Measurements from ENCODE around the gene EGF.

EGF gene

GRCh38 chr4:109887071-109887470 lies 25.6 kb upstream of the EGF start:
- TF ChIP-seq GATA2 (IDR thresholded peaks at IDR 0.05; ENCODE audit: low read depth, low read length) (no peak), GATA3 (IDR thresholded peaks at IDR 0.05; ENCODE audit: low read depth, low read length) (no peak)

GRCh38 chr4:109890076-109890475 lies 22.6 kb upstream of the EGF start:
- TF ChIP-seq GATA3 (IDR thresholded peaks at IDR 0.05; ENCODE audit: low read depth, low read length) (no peak), GATA2 (IDR thresholded peaks at IDR 0.05; ENCODE audit: low read depth, low read length) (no peak)

GRCh38 chr4:109902559-109903251 lies 10.0 kb upstream of the EGF start:
- TF ChIP-seq GATA3 (IDR thresholded peaks at IDR 0.05; ENCODE audit: low read depth, low read length), result no peak
- TF ChIP-seq GATA2 (IDR thresholded peaks at IDR 0.05; ENCODE audit: low read depth, low read length), result no peak

- no peak for TF ChIP-seq GATA2 (IDR thresholded peaks at IDR 0.05; ENCODE audit: low read depth, low read length)
- no peak for TF ChIP-seq GATA3 (IDR thresholded peaks at IDR 0.05; ENCODE audit: low read depth, low read length)
Observed at GRCh38 chr4:109908731-109909130, 4.0 kb upstream of the EGF start.

- TF ChIP-seq GATA2 (IDR thresholded peaks at IDR 0.05; ENCODE audit: low read depth, low read length), result no peak
- TF ChIP-seq GATA3 (IDR thresholded peaks at IDR 0.05; ENCODE audit: low read depth, low read length), result no peak
Observed at GRCh38 chr4:109910256-109910655, 2.4 kb upstream of the EGF start.

GRCh38 chr4:109913596-109914241 lies 1.0 kb downstream of the EGF start:
- no peak for TF ChIP-seq GATA2 (IDR thresholded peaks at IDR 0.05; ENCODE audit: low read depth, low read length)
- no peak for TF ChIP-seq GATA3 (IDR thresholded peaks at IDR 0.05; ENCODE audit: low read depth, low read length)

GRCh38 chr4:109914322-109914721 lies 1.6 kb downstream of the EGF start:
- TF ChIP-seq GATA3 (IDR thresholded peaks at IDR 0.05; ENCODE audit: low read depth, low read length) (no peak), GATA2 (IDR thresholded peaks at IDR 0.05; ENCODE audit: low read depth, low read length) (no peak)

- TF ChIP-seq GATA3 (IDR thresholded peaks at IDR 0.05; ENCODE audit: low read depth, low read length), result no peak
- TF ChIP-seq GATA2 (IDR thresholded peaks at IDR 0.05; ENCODE audit: low read depth, low read length), result no peak
Observed at GRCh38 chr4:109915385-109916026, 2.8 kb downstream of the EGF start.

- TF ChIP-seq GATA3 (IDR thresholded peaks at IDR 0.05; ENCODE audit: low read depth, low read length) (no peak), GATA2 (IDR thresholded peaks at IDR 0.05; ENCODE audit: low read depth, low read length) (no peak)
Observed at GRCh38 chr4:109916027-109916409, 3.3 kb downstream of the EGF start.

GRCh38 chr4:109921384-109921808 lies 8.7 kb downstream of the EGF start:
- TF ChIP-seq GATA2 (IDR thresholded peaks at IDR 0.05; ENCODE audit: low read depth, low read length) (no peak), GATA3 (IDR thresholded peaks at IDR 0.05; ENCODE audit: low read depth, low read length) (no peak)

GRCh38 chr4:109925396-109925795 lies 12.7 kb downstream of the EGF start:
- TF ChIP-seq GATA2 (IDR thresholded peaks at IDR 0.05; ENCODE audit: low read depth, low read length) (no peak), GATA3 (IDR thresholded peaks at IDR 0.05; ENCODE audit: low read depth, low read length) (no peak)

GRCh38 chr4:109928327-109929045 lies 15.8 kb downstream of the EGF start:
- TF ChIP-seq GATA3 (IDR thresholded peaks at IDR 0.05; ENCODE audit: low read depth, low read length) (no peak), GATA2 (IDR thresholded peaks at IDR 0.05; ENCODE audit: low read depth, low read length) (no peak)

- no peak for TF ChIP-seq GATA2 (IDR thresholded peaks at IDR 0.05; ENCODE audit: low read depth, low read length)
- TF ChIP-seq GATA3 (IDR thresholded peaks at IDR 0.05; ENCODE audit: low read depth, low read length), result no peak
Observed at GRCh38 chr4:109930464-109930863, 17.8 kb downstream of the EGF start.

- TF ChIP-seq GATA3 (IDR thresholded peaks at IDR 0.05; ENCODE audit: low read depth, low read length) (no peak), GATA2 (IDR thresholded peaks at IDR 0.05; ENCODE audit: low read depth, low read length) (no peak)
Observed at GRCh38 chr4:109930872-109931271, 18.2 kb downstream of the EGF start.

All from SH-SY5Y (cell line).